ENCODE measurements around the gene EVX2.
A peak's percentile ranks its signal among the peaks of the same experiment; 100 is the strongest.

The EVX2 gene

GRCh38 chr2:176128982-176129796 is 45.4 kb upstream of the EVX2 start, which contains the start of gene HOXD8:
Gene HOXD8 (plus strand): TSS chr2:176129705. CDS start chr2:176130367, 662 bp downstream.
- no peaks in the 10 kb centered on the region for H3K36me3 ChIP-seq (replicated peaks in 1 of 2; ENCODE audit: control insufficient read depth in 2 of 2, insufficient read depth in 2 of 2, low read length in 2 of 2)
- no peak within 1 kb of the TSS for H2BK5ac ChIP-seq (ENCODE audit: low read length)
- H3K4me3 ChIP-seq (ENCODE audit: low read length in 2 of 2): peak within 1 kb of the TSS; percentile 27 to 68
- peaks cover 0 to 5% of the 10 kb centered on the region in 2 donors for H3K4me1 ChIP-seq (ENCODE audit: control insufficient read depth in 2 of 2, insufficient read depth in 1 of 2, low read depth in 1 of 2, low read length in 2 of 2)
- no peak within 1 kb of the TSS for H2AK5ac ChIP-seq (ENCODE audit: low read depth, low read length)
- no peak within 1 kb of the TSS for H3K9ac ChIP-seq (ENCODE audit: low read depth, low read length, poor library complexity)
- H3K23ac ChIP-seq (ENCODE audit: low read depth, low read length, poor library complexity): peak within 1 kb of the TSS; percentile 30
- H3K9me3 ChIP-seq (replicated peaks in 1 of 2; ENCODE audit: control insufficient read depth in 2 of 2, insufficient read depth in 1 of 2, low read depth in 1 of 2, low read length in 2 of 2): no peaks in the 10 kb centered on the region
- H2BK15ac ChIP-seq (ENCODE audit: low read length): no peak within 1 kb of the TSS
- peak within 1 kb of the TSS; percentile 87 for H2AFZ ChIP-seq (ENCODE audit: low read length)
- H3K4ac ChIP-seq (ENCODE audit: low read length): no peak within 1 kb of the TSS
- H3K27ac ChIP-seq (replicated peaks; ENCODE audit: low read length): no peak within 1 kb of the TSS
- H2BK120ac ChIP-seq (ENCODE audit: low read depth, low read length): no peak within 1 kb of the TSS
- H2BK12ac ChIP-seq (ENCODE audit: low read length): no peak within 1 kb of the TSS
- H3K27me3 ChIP-seq (ENCODE audit: control insufficient read depth in 3 of 3, insufficient read depth in 3 of 3, low read depth in 1 of 3, low read length in 3 of 3): peaks cover 36 to 98% (median 90%) of the 10 kb centered on the region in 3 experiments
- WGBS, 2 donors (ENCODE audit: extremely low coverage in 2 of 2, insufficient read length in 2 of 2, insufficient replicate concordance in 1 of 2): no CpG with 5 or more reads among the region's 64 CpGs
- H4K8ac ChIP-seq (ENCODE audit: low read depth, low read length): no peak within 1 kb of the TSS
- no peaks in the 10 kb centered on the region for H3K79me1 ChIP-seq (ENCODE audit: low read depth, low read length)
- no peak within 1 kb of the TSS for H3K18ac ChIP-seq (ENCODE audit: low read length)
- DNase-seq (ENCODE audit: low spot score): no peak
- H3K14ac ChIP-seq (ENCODE audit: low read length): no peak within 1 kb of the TSS
- H4K91ac ChIP-seq (ENCODE audit: low read depth, low read length, poor library complexity): no peak within 1 kb of the TSS
- peak within 1 kb of the TSS; percentile 67 for H3K4me2 ChIP-seq (ENCODE audit: insufficient read depth, low read length, poor library complexity, severe bottlenecking)

DNA sequence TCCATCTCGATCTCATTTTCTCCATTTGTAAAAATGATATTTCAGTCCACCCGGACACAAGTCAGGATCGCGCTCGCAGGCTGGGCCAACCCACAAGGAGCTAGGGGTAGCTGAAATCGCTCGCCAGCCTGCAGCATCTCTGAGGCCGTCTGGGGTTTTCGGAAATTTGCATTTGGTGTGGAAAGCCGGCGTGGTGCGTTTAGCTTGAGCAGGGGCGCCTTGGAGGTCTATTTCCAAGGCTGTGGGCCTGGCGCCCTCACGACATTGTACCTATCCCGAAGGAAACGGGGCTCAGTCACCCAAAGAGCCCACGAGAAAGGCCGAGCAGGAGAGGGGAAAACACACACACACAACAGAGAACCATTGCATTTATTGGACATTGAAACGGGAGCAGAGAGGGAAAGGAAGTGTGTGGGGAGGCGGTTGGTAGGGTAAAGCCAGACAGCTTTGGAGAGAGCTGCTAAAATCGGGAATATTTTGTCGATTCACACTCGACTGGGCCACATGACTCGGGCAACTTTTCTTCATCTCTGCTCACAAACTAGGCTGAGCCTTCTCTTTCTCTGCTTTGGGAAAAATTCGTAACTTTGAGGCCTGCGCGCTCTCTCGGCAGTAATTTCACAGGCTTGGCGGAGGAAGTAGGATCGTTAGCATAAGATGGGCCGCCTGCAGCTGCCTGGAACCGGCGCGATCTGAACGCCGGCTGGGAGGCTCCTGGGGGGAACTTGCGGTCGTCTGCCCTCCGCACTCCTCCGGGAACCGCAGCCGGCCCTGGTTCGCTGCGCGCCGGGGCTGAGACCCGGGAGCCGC is 44.6 kb upstream of the EVX2 start:
- no peak overlapping the region for H2BK15ac ChIP-seq (ENCODE audit: low read length)
- H3K18ac ChIP-seq (ENCODE audit: low read length): no peak overlapping the region
- H3K14ac ChIP-seq (ENCODE audit: low read length): no peak overlapping the region
- no peaks in the 10 kb centered on the region for H3K9me3 ChIP-seq (replicated peaks in 1 of 2; ENCODE audit: control insufficient read depth in 2 of 2, insufficient read depth in 1 of 2, low read depth in 1 of 2, low read length in 2 of 2)
- no peak overlapping the region for H3K4me2 ChIP-seq (ENCODE audit: insufficient read depth, low read length, poor library complexity, severe bottlenecking)
- H2BK12ac ChIP-seq (ENCODE audit: low read length): no peak overlapping the region
- peaks cover 42 to 98% (median 90%) of the 10 kb centered on the region in 3 experiments for H3K27me3 ChIP-seq (ENCODE audit: control insufficient read depth in 3 of 3, insufficient read depth in 3 of 3, low read depth in 1 of 3, low read length in 3 of 3)
- no peak overlapping the region for H4K8ac ChIP-seq (ENCODE audit: low read depth, low read length)
- H4K91ac ChIP-seq (ENCODE audit: low read depth, low read length, poor library complexity): no peak overlapping the region
- no CpG with 5 or more reads among the region's 49 CpGs for WGBS, 2 donors (ENCODE audit: extremely low coverage in 2 of 2, insufficient read length in 2 of 2, insufficient replicate concordance in 1 of 2)
- no peak overlapping the region for H3K4ac ChIP-seq (ENCODE audit: low read length)
- H2BK120ac ChIP-seq (ENCODE audit: low read depth, low read length): no peak overlapping the region
- no peaks in the 10 kb centered on the region for H3K79me1 ChIP-seq (ENCODE audit: low read depth, low read length)
- H3K4me3 ChIP-seq (ENCODE audit: low read length in 2 of 2): no peak overlapping the region
- H3K9ac ChIP-seq (ENCODE audit: low read depth, low read length, poor library complexity): no peak overlapping the region
- peaks cover 0 to 5% of the 10 kb centered on the region in 2 donors for H3K4me1 ChIP-seq (ENCODE audit: control insufficient read depth in 2 of 2, insufficient read depth in 1 of 2, low read depth in 1 of 2, low read length in 2 of 2)
- H3K36me3 ChIP-seq (replicated peaks in 1 of 2; ENCODE audit: control insufficient read depth in 2 of 2, insufficient read depth in 2 of 2, low read length in 2 of 2): no peaks in the 10 kb centered on the region
- H2AFZ ChIP-seq (ENCODE audit: low read length): peak overlapping the region; percentile 87
- no peak overlapping the region for H3K27ac ChIP-seq (replicated peaks; ENCODE audit: low read length)
- no peak for DNase-seq (ENCODE audit: low spot score)
- no peak overlapping the region for H2BK5ac ChIP-seq (ENCODE audit: low read length)
- no peak overlapping the region for H3K23ac ChIP-seq (ENCODE audit: low read depth, low read length, poor library complexity)
- H2AK5ac ChIP-seq (ENCODE audit: low read depth, low read length): no peak overlapping the region

DNA sequence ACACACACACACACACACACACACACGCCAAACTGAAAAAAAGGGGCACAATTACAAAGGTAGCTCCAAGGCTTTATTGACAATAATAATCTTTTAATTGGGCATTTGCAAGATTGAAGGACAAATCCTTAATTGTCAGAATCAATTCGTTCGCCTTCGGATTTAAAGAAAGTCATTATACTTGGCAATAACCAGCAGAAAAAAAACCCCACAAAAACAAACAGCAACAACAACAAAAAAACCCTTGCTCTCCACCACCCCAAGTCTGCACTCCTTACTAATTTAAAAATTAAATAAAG is 44.0 kb upstream of the EVX2 start:
- Histone ChIP-seq H3K27me3 (ENCODE audit: control insufficient read depth in 3 of 3, insufficient read depth in 3 of 3, low read depth in 1 of 3, low read length in 3 of 3) (peaks cover 47 to 98% (median 90%) of the 10 kb centered on the region in 3 experiments), H4K8ac (ENCODE audit: low read depth, low read length) (no peak overlapping the region), H3K18ac (ENCODE audit: low read length) (no peak overlapping the region), H2AK5ac (ENCODE audit: low read depth, low read length) (no peak overlapping the region), H4K91ac (ENCODE audit: low read depth, low read length, poor library complexity) (no peak overlapping the region), H3K27ac (replicated peaks; ENCODE audit: low read length) (no peak overlapping the region), H3K4ac (ENCODE audit: low read length) (no peak overlapping the region), H2BK120ac (ENCODE audit: low read depth, low read length) (no peak overlapping the region), H3K79me1 (ENCODE audit: low read depth, low read length) (no peaks in the 10 kb centered on the region), H2AFZ (ENCODE audit: low read length) (no peak overlapping the region), H3K36me3 (replicated peaks in 1 of 2; ENCODE audit: control insufficient read depth in 2 of 2, insufficient read depth in 2 of 2, low read length in 2 of 2) (no peaks in the 10 kb centered on the region), H2BK5ac (ENCODE audit: low read length) (no peak overlapping the region), H3K14ac (ENCODE audit: low read length) (no peak overlapping the region), H3K9me3 (replicated peaks in 1 of 2; ENCODE audit: control insufficient read depth in 2 of 2, insufficient read depth in 1 of 2, low read depth in 1 of 2, low read length in 2 of 2) (no peaks in the 10 kb centered on the region), H3K9ac (ENCODE audit: low read depth, low read length, poor library complexity) (no peak overlapping the region), H3K4me2 (ENCODE audit: insufficient read depth, low read length, poor library complexity, severe bottlenecking) (no peak overlapping the region), H3K23ac (ENCODE audit: low read depth, low read length, poor library complexity) (no peak overlapping the region), H2BK15ac (ENCODE audit: low read length) (no peak overlapping the region), H3K4me1 (ENCODE audit: control insufficient read depth in 2 of 2, insufficient read depth in 1 of 2, low read depth in 1 of 2, low read length in 2 of 2) (peaks cover 0 to 5% of the 10 kb centered on the region in 2 donors), H2BK12ac (ENCODE audit: low read length) (no peak overlapping the region), H3K4me3 (ENCODE audit: low read length in 2 of 2) (no peak overlapping the region)
- no peak for DNase-seq (ENCODE audit: low spot score)
- WGBS, 2 donors (ENCODE audit: extremely low coverage in 2 of 2, insufficient read length in 2 of 2, insufficient replicate concordance in 1 of 2): no CpG with 5 or more reads among the region's 4 CpGs
